Endothelial cell of umbilical vein (primary cell): Measurements from ENCODE around the gene CMPK2. TPM values are rescaled to one million over a fixed set of nuclear protein-coding genes. Genes with fewer than 3 reads are reported as not detected.

Source experiments
- BruUV-seq: library from RNA; stranded (reverse); fragments of 400-500 nt; replicated peaks from 2 replicates; lab custom pipeline; 2021; lab: Mats Ljungman, UMichigan
- CTCF ChIA-PET: fragments of 300-600, 350-600 bp; sonication (Branson Sonifier 250); formaldehyde crosslinking; loops from one replicate; lab custom pipeline; 2021; ENCODE audit warnings: antibody characterized with exemption, inconsistent platforms; lab: Charles Lee
- POLR2A ChIA-PET: fragments of 300-600, 350-600 bp; sonication (Branson Sonifier 250); formaldehyde crosslinking; loops from one replicate; lab custom pipeline; 2021; ENCODE audit warnings: antibody characterized with exemption, inconsistent platforms; lab: Charles Lee
- DNase-seq: peaks from one replicate; pipeline ENCODE4 v3.0.0-alpha.2; 2011; ENCODE audit warnings: low read depth, low spot score
- FAIRE-seq: peaks from 2 replicates; lab custom pipeline; 2011; peaks lifted over from hg19 to GRCh38; lab: Jason Lieb, UNC
- H2AFZ ChIP-seq: 2 replicates; pipeline ENCODE4 v1.6.0; 2012; ENCODE audit warnings: low read depth, low read length, control low read depth, inconsistent platforms
- H3K27ac ChIP-seq: 2 replicates; pipeline ENCODE4 v1.5.1; 2011; ENCODE audit warnings: low read depth, mild to moderate bottlenecking, control low read depth, low read length, moderate library complexity; ENCODE audit not compliant: insufficient read depth
- H3K27me3 ChIP-seq, 2 experiments: 2 replicates each; pipeline versions ENCODE4 v1.6.0 to v1.6.1; 2011; ENCODE audit warnings: low read length in 2 of 2, mixed read lengths in 1 of 2; ENCODE audit not compliant: control insufficient read depth in 2 of 2, insufficient read depth in 2 of 2
- H3K36me3 ChIP-seq, 2 experiments: 2 replicates in 1 of 2; 3 replicates in 1 of 2; pipeline ENCODE4 v1.5.1; 2011; ENCODE audit warnings: low read length in 2 of 2, mild to moderate bottlenecking in 1 of 2, moderate library complexity in 1 of 2; ENCODE audit not compliant: control insufficient read depth in 2 of 2, insufficient read depth in 2 of 2; ENCODE audit errors: extremely low read depth in 1 of 2
- H3K4me1 ChIP-seq: 3 replicates; pipeline ENCODE4 v1.5.1; 2011; ENCODE audit warnings: mild to moderate bottlenecking, low read length; ENCODE audit not compliant: control insufficient read depth, insufficient read depth; ENCODE audit errors: extremely low read depth
- H3K4me2 ChIP-seq: 2 replicates; pipeline ENCODE4 v1.6.1; 2011; ENCODE audit warnings: low read length, control low read depth, mixed read lengths; ENCODE audit not compliant: insufficient read depth
- H3K4me3 ChIP-seq, 3 experiments: fragments of 200-600 bp in 1 of 3; sonication (generic), shearing (Covaris generic) in 1 of 3; replicated peaks in 1 of 3; 2 replicates each; pipeline ENCODE4 v1.5.1; 2011 to 2016; ENCODE audit warnings: control low read depth in 3 of 3, low read length in 3 of 3, mild to moderate bottlenecking in 2 of 3, inconsistent platforms in 1 of 3, low read depth in 1 of 3, moderate library complexity in 1 of 3; ENCODE audit not compliant: insufficient read depth in 1 of 3
- H3K79me2 ChIP-seq: 2 replicates; pipeline ENCODE4 v1.6.0; 2012; ENCODE audit warnings: low read length, inconsistent platforms; ENCODE audit not compliant: control insufficient read depth, insufficient read depth
- H3K9ac ChIP-seq: replicated peaks from 2 replicates; pipeline ENCODE3; 2011; ENCODE audit warnings: low read length, control low read depth; ENCODE audit not compliant: insufficient read depth; ENCODE audit errors: extremely low read depth
- H3K9me1 ChIP-seq: replicated peaks from 3 replicates; pipeline ENCODE4 v1.6.0; 2011; ENCODE audit warnings: mild to moderate bottlenecking, low read length; ENCODE audit not compliant: control insufficient read depth, insufficient read depth; ENCODE audit errors: extremely low read depth
- H3K9me3 ChIP-seq: replicated peaks from 2 replicates; pipeline ENCODE4 v1.5.1; 2012; ENCODE audit warnings: low read length, inconsistent platforms; ENCODE audit not compliant: control insufficient read depth, insufficient read depth
- H4K20me1 ChIP-seq: replicated peaks from 2 replicates; pipeline ENCODE3; 2011; ENCODE audit warnings: mild to moderate bottlenecking, low read length; ENCODE audit not compliant: control insufficient read depth, insufficient read depth; ENCODE audit errors: extremely low read depth
- CTCF ChIP-seq, 2 donors: IDR thresholded peaks; 1 replicate in 1 of 2; 2 replicates in 1 of 2; pipeline ENCODE4 v1.5.1; 2011; ENCODE audit warnings: low read length in 2 of 2, mild to moderate bottlenecking in 2 of 2, moderate library complexity in 2 of 2, control low read depth in 1 of 2, inconsistent platforms in 1 of 2, low read depth in 1 of 2; ENCODE audit not compliant: insufficient read depth in 1 of 2; ENCODE audit errors: extremely low read depth in 1 of 2
- EZH2 ChIP-seq: IDR thresholded peaks from 2 replicates; pipeline ENCODE4 v1.6.1; 2012; ENCODE audit warnings: borderline replicate concordance, low read depth, mild to moderate bottlenecking, moderate library complexity, low read length, inconsistent platforms; ENCODE audit not compliant: severe bottlenecking
- FOS ChIP-seq: IDR thresholded peaks from 2 replicates; pipeline ENCODE4 v1.6.1; 2011; ENCODE audit warnings: mild to moderate bottlenecking, low read length, moderate library complexity, borderline replicate concordance; ENCODE audit not compliant: insufficient read depth
- GATA2 ChIP-seq: IDR thresholded peaks from 2 replicates; pipeline ENCODE4 v1.7.0; 2011; ENCODE audit warnings: low read depth, mild to moderate bottlenecking, moderate library complexity, mixed read lengths, low read length; ENCODE audit not compliant: insufficient read length, insufficient read depth
- JUN ChIP-seq: IDR thresholded peaks from 2 replicates; pipeline ENCODE4 v1.6.1; 2011; ENCODE audit warnings: borderline replicate concordance, low read depth; ENCODE audit not compliant: insufficient read length, insufficient read depth
- MAX ChIP-seq: IDR thresholded peaks from 2 replicates; pipeline ENCODE4 v1.6.1; 2011; ENCODE audit not compliant: insufficient read depth, insufficient read length
- MYC ChIP-seq: IDR thresholded peaks from one replicate; pipeline ENCODE4 v1.6.1; 2011; ENCODE audit warnings: mild to moderate bottlenecking, low read depth, low read length
- POLR2A ChIP-seq: IDR thresholded peaks from 2 replicates; pipeline ENCODE4 v1.6.1; 2012; ENCODE audit warnings: low read depth, mild to moderate bottlenecking, control low read depth, low read length
- POLR2AphosphoS5 ChIP-seq: IDR thresholded peaks from 2 replicates; pipeline ENCODE4 v1.6.1; 2012; ENCODE audit warnings: low read depth, mild to moderate bottlenecking, control low read depth, low read length, moderate library complexity; ENCODE audit not compliant: insufficient read depth
- dilution Hi-C: fragments of 300-500 bp; cut with MboI; formaldehyde crosslinking; loops from one replicate; pipeline ENCODE4 v1.15.0; 2019; ENCODE audit warnings: low sequenced_read_pairs; ENCODE audit not compliant: extremely low pct_ligation_motif_present
- intact Hi-C: fragments of 100-400 bp; cut with micrococcal nuclease; formaldehyde crosslinking; loops from one replicate; pipeline ENCODE4 v1.10.0; 2022
- polyA plus RNA-seq, 4 experiments: library from polyadenylated mRNA; depleted of rRNA in 3 of 4; stranded (reverse) in 3 of 4; unstranded in 1 of 4; fragments of >200 nt; gene quantifications; 2 replicates each; pipeline versions ENCODE4 v1.2.1 to v1.2.3, GENCODE V29; 2011 to 2012; ENCODE audit warnings: missing spikeins in 1 of 4
- total RNA-seq: library from RNA; stranded (reverse); gene quantifications from 2 replicates; pipeline ENCODE4 v1.2.3, GENCODE V29; 2021

Gene CMPK2
- total and polyA plus RNA-seq, 2 donors (not counting 3 experiments of a cell fraction or from before 2014, with no cell fraction given) = 0.15 to 0.69 TPM

GRCh38 chr2:6879011-6879410 is 13.3 kb upstream of the CMPK2 start:
- Histone ChIP-seq H3K27me3 (peaks cover 2 to 10% of the 10 kb centered on the region in 2 experiments), H3K4me3 (no peak overlapping the region), H3K9ac (no peak overlapping the region), H3K9me1 (no peaks in the 10 kb centered on the region), H3K79me2 (no peaks in the 10 kb centered on the region), H2AFZ (no peak overlapping the region), H3K36me3 (no peaks in the 10 kb centered on the region), H4K20me1 (no peaks in the 10 kb centered on the region), H3K27ac (no peak overlapping the region), H3K4me2 (no peak overlapping the region), H3K4me1 (no peaks in the 10 kb centered on the region), H3K9me3 (no peaks in the 10 kb centered on the region)
- no peak for FAIRE-seq
- dilution Hi-C loops = no loop called here
- intact Hi-C loops = no loop called here
- TF ChIP-seq MYC = no peak
- TF ChIP-seq MAX = no peak
- TF ChIP-seq GATA2 = no peak
- no peak for TF ChIP-seq FOS
- no peak for TF ChIP-seq EZH2
- TF ChIP-seq POLR2A = no peak
- TF ChIP-seq POLR2AphosphoS5 = no peak
- no peak for TF ChIP-seq CTCF (IDR thresholded peaks at IDR 0.05; ENCODE audit: extremely low read depth in 1 of 2, insufficient read depth in 1 of 2, low read depth in 1 of 2, low read length in 2 of 2)
- no peak for TF ChIP-seq JUN
- ChIA-PET CTCF (no interaction called here), POLR2A (interaction anchor here (0.6 kb wide), 1 partner anchor 1803 kb away, joined by 8 read pairs; no protein-coding TSS in a partner anchor)
- DNase-seq = no peak
- BruUV-seq = no TSS peak
